GM23338 (cell line): ENCODE results near the gene TBRG4. TPM values are rescaled to one million over a fixed set of nuclear protein-coding genes. Genes with fewer than 3 reads are reported as not detected.

Experiments used
- ATAC-seq: fragments of 200-7000 bp; cut with Tn5 transposase; 3 replicates; pipeline ENCODE4 v1.9.1; 2020
- DNase-seq: peaks from one replicate; pipeline ENCODE4 v3.0.0-alpha.2; 2015; ENCODE audit warnings: low spot score
- H2AFZ ChIP-seq: fragments of 200-600 bp; sonication (generic); 2 replicates; pipeline ENCODE4 v1.8.0; 2016; ENCODE audit warnings: antibody characterized with exemption, mild to moderate bottlenecking, moderate library complexity
- H3F3A ChIP-seq: fragments of 200-600 bp; sonication (generic); replicated peaks from 2 replicates; pipeline ENCODE4 v1.8.0; 2017; ENCODE audit warnings: antibody characterized with exemption, mixed run types, low read depth
- H3K27ac ChIP-seq: fragments of 200-600 bp; sonication (generic); 2 replicates; pipeline ENCODE4 v1.6.1; 2016; ENCODE audit warnings: low read depth
- H3K27me3 ChIP-seq: fragments of 200-600 bp; sonication (generic); 2 replicates; pipeline ENCODE4 v1.8.0; 2016; ENCODE audit warnings: mild to moderate bottlenecking, mixed run types, moderate library complexity; ENCODE audit not compliant: insufficient read depth
- H3K36me3 ChIP-seq: fragments of 200-600 bp; sonication (generic); 2 replicates; pipeline ENCODE4 v1.8.0; 2016; ENCODE audit warnings: mild to moderate bottlenecking; ENCODE audit not compliant: insufficient read depth
- H3K4me1 ChIP-seq: fragments of 200-600 bp; sonication (generic); 2 replicates; pipeline ENCODE4 v1.8.0; 2016; ENCODE audit warnings: mild to moderate bottlenecking, moderate library complexity; ENCODE audit not compliant: insufficient read depth
- H3K4me2 ChIP-seq: fragments of 200-600 bp; sonication (generic); 2 replicates; pipeline ENCODE4 v1.7.1; 2017; ENCODE audit warnings: mixed run types
- H3K4me3 ChIP-seq: fragments of 200-600 bp; sonication (generic); 2 replicates; pipeline ENCODE4 v1.6.1; 2016; ENCODE audit warnings: mixed run types
- H3K79me2 ChIP-seq: fragments of 200-600 bp; sonication (generic); replicated peaks from 2 replicates; pipeline ENCODE4 v1.8.0; 2017; ENCODE audit warnings: mild to moderate bottlenecking; ENCODE audit not compliant: insufficient read depth
- H3K9me2 ChIP-seq: fragments of 200-600 bp; sonication (generic); 2 replicates; pipeline ENCODE4 v1.8.0; 2017; ENCODE audit not compliant: insufficient read depth
- H4K20me1 ChIP-seq: fragments of 200-600 bp; sonication (generic); replicated peaks from 2 replicates; pipeline ENCODE4 v1.8.0; 2017; ENCODE audit warnings: mild to moderate bottlenecking; ENCODE audit not compliant: insufficient read depth
- H3K27ac Mint-ChIP-seq: 2 replicates; pipeline ENCODE4 v1.8.0; 2020; ENCODE audit warnings: inconsistent platforms, mild to moderate bottlenecking, moderate library complexity, mixed read lengths
- H3K27me3 Mint-ChIP-seq: 3 replicates; pipeline ENCODE4 v1.8.0; 2022; ENCODE audit warnings: low read depth, mild to moderate bottlenecking, moderate library complexity, mixed read lengths, inconsistent platforms; ENCODE audit not compliant: insufficient read depth, poor library complexity
- H3K36me3 Mint-ChIP-seq: 3 replicates; pipeline ENCODE4 v1.8.0; 2021; ENCODE audit warnings: low read depth, mild to moderate bottlenecking, inconsistent platforms, moderate library complexity, mixed read lengths
- H3K4me1 Mint-ChIP-seq: 3 replicates; pipeline ENCODE4 v1.8.0; 2020; ENCODE audit warnings: mild to moderate bottlenecking, inconsistent platforms, mixed read lengths
- H3K4me3 Mint-ChIP-seq: 3 replicates; pipeline ENCODE4 v1.8.0; 2021; ENCODE audit warnings: moderate library complexity, mild to moderate bottlenecking, inconsistent platforms, mixed read lengths
- H3K9me3 Mint-ChIP-seq: 3 replicates; pipeline ENCODE4 v1.8.0; 2020; ENCODE audit warnings: moderate library complexity, mild to moderate bottlenecking, inconsistent platforms, mixed read lengths
- CREB1 ChIP-seq: fragments of 250-450 bp; sonication (Bioruptor Pico); IDR thresholded peaks from 2 replicates; pipeline ENCODE4 v1.5.0; 2020; ENCODE audit warnings: low read depth, mild to moderate bottlenecking, moderate library complexity
- EZH2 ChIP-seq: fragments of 200-600 bp; sonication (generic); IDR thresholded peaks from one replicate; pipeline ENCODE4 v1.8.0; 2017; ENCODE audit warnings: antibody characterized with exemption, mild to moderate bottlenecking, low read depth; ENCODE audit not compliant: unreplicated experiment
- EZH2phosphoT487 ChIP-seq: fragments of 200-600 bp; sonication (generic); IDR thresholded peaks from one replicate; pipeline ENCODE4 v1.8.1; 2018; ENCODE audit warnings: antibody characterized with exemption; ENCODE audit not compliant: unreplicated experiment
- JUNB ChIP-seq: IDR thresholded peaks from one replicate; pipeline ENCODE4 v1.6.1; 2016; ENCODE audit warnings: antibody characterized with exemption; ENCODE audit not compliant: unreplicated experiment
- NANOG ChIP-seq: IDR thresholded peaks from 2 replicates; pipeline ENCODE4 v1.6.1; 2016; ENCODE audit warnings: antibody characterized with exemption, borderline replicate concordance
- POLR2AphosphoS5 ChIP-seq: IDR thresholded peaks from 2 replicates; pipeline ENCODE4 v1.6.1; 2016; ENCODE audit warnings: antibody characterized with exemption, low read depth
- STAT1 ChIP-seq: IDR thresholded peaks from one replicate; pipeline ENCODE4 v1.6.1; 2016; ENCODE audit warnings: antibody characterized with exemption; ENCODE audit not compliant: unreplicated experiment
- ZNF114 ChIP-seq: fragments of 250-450 bp; sonication (Bioruptor Pico); IDR thresholded peaks from 2 replicates; pipeline ENCODE4 v1.5.0; 2020; ENCODE audit warnings: mild to moderate bottlenecking, moderate library complexity
- ZNF331 ChIP-seq: fragments of 250-450 bp; sonication (Bioruptor Pico); IDR thresholded peaks from 2 replicates; pipeline ENCODE4 v1.5.0; 2020; ENCODE audit warnings: low read depth, mild to moderate bottlenecking, moderate library complexity
- polyA plus RNA-seq: library from polyadenylated mRNA; unstranded; fragments of >200 nt; fragmentation: Nextera tagmentation; extraction: Ambion mirVana; gene quantifications from 2 replicates; pipeline ENCODE4 v1.2.1, GENCODE V29; 2016
- total RNA-seq: library from RNA; depleted of rRNA; stranded (reverse); fragments of >200 nt; shearing (Covaris generic); gene quantifications from 2 replicates; pipeline ENCODE4 v1.2.3, GENCODE V29; 2014
- TF ChIP-seq, protein P1 (sequence below): fragments of 250-450 bp; sonication (Bioruptor Pico); IDR thresholded peaks from 2 replicates; pipeline ENCODE4 v1.5.0; 2020; ENCODE audit warnings: mild to moderate bottlenecking, moderate library complexity
- TF ChIP-seq, protein P2 (sequence below), 2 experiments: fragments of 200-600 bp in 1 of 2; sonication (generic) in 1 of 2; conservative IDR thresholded peaks; 2 replicates each; pipeline versions ENCODE4 v1.5.1 to v1.6.1; 2016 to 2017; ENCODE audit warnings: antibody characterized with exemption in 2 of 2, low read depth in 2 of 2, mild to moderate bottlenecking in 2 of 2, moderate library complexity in 1 of 2
- TF ChIP-seq, protein P3 (sequence below): IDR thresholded peaks from one replicate; pipeline ENCODE4 v1.6.1; 2018; ENCODE audit warnings: antibody characterized with exemption; ENCODE audit not compliant: unreplicated experiment
- TF ChIP-seq, protein P4 (sequence below): IDR thresholded peaks from 2 replicates; pipeline ENCODE4 v1.6.1; 2016; ENCODE audit warnings: antibody characterized with exemption

Gene TBRG4
- total and polyA plus RNA-seq, 2 experiments from 2014 or later: 72.5 to 162 TPM

DNA sequence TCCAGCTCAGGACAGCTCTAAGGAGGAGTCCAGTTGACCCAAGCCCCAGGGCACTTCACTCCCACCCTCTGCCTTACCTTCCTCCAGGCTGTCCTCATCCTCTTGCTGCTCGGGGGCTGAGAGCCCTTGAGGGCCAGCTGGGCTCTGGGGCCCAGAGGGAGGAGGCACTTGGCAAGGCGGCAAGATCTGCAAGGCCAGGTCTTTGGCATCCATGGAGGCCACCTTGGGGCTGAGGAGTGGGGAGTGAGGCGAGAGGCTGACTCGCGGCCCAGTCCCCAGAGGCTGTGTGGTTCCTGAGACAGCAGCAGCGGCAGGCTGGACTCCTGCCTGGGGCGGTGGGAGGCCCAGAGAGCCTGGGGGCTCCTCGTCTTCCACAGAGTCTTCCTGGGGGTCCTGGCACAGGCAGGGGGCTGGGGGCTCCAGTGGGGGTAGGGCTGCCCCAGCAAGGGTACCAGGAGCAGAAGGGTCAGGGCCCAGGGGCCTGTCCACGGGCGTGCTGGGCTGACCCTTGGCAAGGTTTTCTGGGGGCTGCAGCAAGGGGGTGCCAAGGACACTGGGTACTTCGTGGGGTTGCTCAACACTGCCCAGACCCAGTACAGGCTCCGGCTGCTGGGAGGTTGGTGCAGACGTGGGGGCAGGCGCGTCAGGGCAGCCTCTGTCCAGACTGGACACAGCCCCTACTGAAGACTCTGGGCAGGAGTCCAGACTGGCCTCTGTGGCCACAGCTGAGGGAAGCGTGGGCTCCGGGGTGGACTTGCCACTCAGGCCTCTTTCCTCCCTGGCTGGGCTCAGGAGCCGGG lies 29.3 kb downstream of the TBRG4 start:
- Histone ChIP-seq H3K27ac (no peak overlapping the region), H3K4me3 (no peak overlapping the region), H3K79me2 (no peaks in the 10 kb centered on the region), H3K36me3 (no peaks in the 10 kb centered on the region), H3F3A (no peaks in the 10 kb centered on the region), H3K4me2 (no peak overlapping the region), H4K20me1 (no peaks in the 10 kb centered on the region), H3K4me1 (no peaks in the 10 kb centered on the region), H3K9me2 (no peaks in the 10 kb centered on the region), H2AFZ (no peak overlapping the region), H3K27me3 (no peaks in the 10 kb centered on the region)
- H3K36me3 Mint-ChIP-seq: peaks cover 10% of the 10 kb centered on the region; the same call in 2 of the 3 replicates
- DNase-seq (no peak), ATAC-seq (no peak)
- no peak overlapping the region for H3K27ac Mint-ChIP-seq
- no peak for TF ChIP-seq POLR2AphosphoS5
- TF ChIP-seq, protein P1, sequence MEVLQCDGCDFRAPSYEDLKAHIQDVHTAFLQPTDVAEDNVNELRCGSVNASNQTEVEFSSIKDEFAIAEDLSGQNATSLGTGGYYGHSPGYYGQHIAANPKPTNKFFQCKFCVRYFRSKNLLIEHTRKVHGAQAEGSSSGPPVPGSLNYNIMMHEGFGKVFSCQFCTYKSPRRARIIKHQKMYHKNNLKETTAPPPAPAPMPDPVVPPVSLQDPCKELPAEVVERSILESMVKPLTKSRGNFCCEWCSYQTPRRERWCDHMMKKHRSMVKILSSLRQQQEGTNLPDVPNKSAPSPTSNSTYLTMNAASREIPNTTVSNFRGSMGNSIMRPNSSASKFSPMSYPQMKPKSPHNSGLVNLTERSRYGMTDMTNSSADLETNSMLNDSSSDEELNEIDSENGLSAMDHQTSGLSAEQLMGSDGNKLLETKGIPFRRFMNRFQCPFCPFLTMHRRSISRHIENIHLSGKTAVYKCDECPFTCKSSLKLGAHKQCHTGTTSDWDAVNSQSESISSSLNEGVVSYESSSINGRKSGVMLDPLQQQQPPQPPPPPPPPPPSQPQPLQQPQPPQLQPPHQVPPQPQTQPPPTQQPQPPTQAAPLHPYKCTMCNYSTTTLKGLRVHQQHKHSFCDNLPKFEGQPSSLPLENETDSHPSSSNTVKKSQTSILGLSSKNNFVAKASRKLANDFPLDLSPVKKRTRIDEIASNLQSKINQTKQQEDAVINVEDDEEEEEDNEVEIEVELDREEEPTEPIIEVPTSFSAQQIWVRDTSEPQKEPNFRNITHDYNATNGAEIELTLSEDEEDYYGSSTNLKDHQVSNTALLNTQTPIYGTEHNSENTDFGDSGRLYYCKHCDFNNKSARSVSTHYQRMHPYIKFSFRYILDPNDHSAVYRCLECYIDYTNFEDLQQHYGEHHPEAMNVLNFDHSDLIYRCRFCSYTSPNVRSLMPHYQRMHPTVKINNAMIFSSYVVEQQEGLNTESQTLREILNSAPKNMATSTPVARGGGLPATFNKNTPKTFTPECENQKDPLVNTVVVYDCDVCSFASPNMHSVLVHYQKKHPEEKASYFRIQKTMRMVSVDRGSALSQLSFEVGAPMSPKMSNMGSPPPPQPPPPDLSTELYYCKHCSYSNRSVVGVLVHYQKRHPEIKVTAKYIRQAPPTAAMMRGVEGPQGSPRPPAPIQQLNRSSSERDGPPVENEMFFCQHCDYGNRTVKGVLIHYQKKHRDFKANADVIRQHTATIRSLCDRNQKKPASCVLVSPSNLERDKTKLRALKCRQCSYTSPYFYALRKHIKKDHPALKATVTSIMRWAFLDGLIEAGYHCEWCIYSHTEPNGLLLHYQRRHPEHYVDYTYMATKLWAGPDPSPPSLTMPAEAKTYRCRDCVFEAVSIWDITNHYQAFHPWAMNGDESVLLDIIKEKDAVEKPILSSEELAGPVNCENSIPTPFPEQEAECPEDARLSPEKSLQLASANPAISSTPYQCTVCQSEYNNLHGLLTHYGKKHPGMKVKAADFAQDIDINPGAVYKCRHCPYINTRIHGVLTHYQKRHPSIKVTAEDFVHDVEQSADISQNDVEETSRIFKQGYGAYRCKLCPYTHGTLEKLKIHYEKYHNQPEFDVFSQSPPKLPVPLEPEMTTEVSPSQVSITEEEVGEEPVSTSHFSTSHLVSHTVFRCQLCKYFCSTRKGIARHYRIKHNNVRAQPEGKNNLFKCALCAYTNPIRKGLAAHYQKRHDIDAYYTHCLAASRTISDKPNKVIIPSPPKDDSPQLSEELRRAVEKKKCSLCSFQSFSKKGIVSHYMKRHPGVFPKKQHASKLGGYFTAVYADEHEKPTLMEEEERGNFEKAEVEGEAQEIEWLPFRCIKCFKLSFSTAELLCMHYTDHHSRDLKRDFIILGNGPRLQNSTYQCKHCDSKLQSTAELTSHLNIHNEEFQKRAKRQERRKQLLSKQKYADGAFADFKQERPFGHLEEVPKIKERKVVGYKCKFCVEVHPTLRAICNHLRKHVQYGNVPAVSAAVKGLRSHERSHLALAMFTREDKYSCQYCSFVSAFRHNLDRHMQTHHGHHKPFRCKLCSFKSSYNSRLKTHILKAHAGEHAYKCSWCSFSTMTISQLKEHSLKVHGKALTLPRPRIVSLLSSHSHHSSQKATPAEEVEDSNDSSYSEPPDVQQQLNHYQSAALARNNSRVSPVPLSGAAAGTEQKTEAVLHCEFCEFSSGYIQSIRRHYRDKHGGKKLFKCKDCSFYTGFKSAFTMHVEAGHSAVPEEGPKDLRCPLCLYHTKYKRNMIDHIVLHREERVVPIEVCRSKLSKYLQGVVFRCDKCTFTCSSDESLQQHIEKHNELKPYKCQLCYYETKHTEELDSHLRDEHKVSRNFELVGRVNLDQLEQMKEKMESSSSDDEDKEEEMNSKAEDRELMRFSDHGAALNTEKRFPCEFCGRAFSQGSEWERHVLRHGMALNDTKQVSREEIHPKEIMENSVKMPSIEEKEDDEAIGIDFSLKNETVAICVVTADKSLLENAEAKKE: no peak
- TF ChIP-seq ZNF331 (CRISPR knock-in tag): no peak
- TF ChIP-seq STAT1: no peak
- TF ChIP-seq JUNB: no peak
- no peak for TF ChIP-seq EZH2
- TF ChIP-seq ZNF114: no peak
- no peak for TF ChIP-seq NANOG
- TF ChIP-seq EZH2phosphoT487: no peak
- TF ChIP-seq CREB1 (CRISPR knock-in tag): no peak
- TF ChIP-seq, protein P2, sequence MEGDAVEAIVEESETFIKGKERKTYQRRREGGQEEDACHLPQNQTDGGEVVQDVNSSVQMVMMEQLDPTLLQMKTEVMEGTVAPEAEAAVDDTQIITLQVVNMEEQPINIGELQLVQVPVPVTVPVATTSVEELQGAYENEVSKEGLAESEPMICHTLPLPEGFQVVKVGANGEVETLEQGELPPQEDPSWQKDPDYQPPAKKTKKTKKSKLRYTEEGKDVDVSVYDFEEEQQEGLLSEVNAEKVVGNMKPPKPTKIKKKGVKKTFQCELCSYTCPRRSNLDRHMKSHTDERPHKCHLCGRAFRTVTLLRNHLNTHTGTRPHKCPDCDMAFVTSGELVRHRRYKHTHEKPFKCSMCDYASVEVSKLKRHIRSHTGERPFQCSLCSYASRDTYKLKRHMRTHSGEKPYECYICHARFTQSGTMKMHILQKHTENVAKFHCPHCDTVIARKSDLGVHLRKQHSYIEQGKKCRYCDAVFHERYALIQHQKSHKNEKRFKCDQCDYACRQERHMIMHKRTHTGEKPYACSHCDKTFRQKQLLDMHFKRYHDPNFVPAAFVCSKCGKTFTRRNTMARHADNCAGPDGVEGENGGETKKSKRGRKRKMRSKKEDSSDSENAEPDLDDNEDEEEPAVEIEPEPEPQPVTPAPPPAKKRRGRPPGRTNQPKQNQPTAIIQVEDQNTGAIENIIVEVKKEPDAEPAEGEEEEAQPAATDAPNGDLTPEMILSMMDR (conservative IDR thresholded peaks at IDR 0.05; ENCODE audit: low read depth in 2 of 2): no peak
- TF ChIP-seq, protein P3, sequence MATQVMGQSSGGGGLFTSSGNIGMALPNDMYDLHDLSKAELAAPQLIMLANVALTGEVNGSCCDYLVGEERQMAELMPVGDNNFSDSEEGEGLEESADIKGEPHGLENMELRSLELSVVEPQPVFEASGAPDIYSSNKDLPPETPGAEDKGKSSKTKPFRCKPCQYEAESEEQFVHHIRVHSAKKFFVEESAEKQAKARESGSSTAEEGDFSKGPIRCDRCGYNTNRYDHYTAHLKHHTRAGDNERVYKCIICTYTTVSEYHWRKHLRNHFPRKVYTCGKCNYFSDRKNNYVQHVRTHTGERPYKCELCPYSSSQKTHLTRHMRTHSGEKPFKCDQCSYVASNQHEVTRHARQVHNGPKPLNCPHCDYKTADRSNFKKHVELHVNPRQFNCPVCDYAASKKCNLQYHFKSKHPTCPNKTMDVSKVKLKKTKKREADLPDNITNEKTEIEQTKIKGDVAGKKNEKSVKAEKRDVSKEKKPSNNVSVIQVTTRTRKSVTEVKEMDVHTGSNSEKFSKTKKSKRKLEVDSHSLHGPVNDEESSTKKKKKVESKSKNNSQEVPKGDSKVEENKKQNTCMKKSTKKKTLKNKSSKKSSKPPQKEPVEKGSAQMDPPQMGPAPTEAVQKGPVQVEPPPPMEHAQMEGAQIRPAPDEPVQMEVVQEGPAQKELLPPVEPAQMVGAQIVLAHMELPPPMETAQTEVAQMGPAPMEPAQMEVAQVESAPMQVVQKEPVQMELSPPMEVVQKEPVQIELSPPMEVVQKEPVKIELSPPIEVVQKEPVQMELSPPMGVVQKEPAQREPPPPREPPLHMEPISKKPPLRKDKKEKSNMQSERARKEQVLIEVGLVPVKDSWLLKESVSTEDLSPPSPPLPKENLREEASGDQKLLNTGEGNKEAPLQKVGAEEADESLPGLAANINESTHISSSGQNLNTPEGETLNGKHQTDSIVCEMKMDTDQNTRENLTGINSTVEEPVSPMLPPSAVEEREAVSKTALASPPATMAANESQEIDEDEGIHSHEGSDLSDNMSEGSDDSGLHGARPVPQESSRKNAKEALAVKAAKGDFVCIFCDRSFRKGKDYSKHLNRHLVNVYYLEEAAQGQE: no peak
- TF ChIP-seq, protein P4, sequence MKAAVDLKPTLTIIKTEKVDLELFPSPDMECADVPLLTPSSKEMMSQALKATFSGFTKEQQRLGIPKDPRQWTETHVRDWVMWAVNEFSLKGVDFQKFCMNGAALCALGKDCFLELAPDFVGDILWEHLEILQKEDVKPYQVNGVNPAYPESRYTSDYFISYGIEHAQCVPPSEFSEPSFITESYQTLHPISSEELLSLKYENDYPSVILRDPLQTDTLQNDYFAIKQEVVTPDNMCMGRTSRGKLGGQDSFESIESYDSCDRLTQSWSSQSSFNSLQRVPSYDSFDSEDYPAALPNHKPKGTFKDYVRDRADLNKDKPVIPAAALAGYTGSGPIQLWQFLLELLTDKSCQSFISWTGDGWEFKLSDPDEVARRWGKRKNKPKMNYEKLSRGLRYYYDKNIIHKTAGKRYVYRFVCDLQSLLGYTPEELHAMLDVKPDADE: no peak
- no peaks in the 10 kb centered on the region for H3K4me1 Mint-ChIP-seq
- no peak overlapping the region for H3K4me3 Mint-ChIP-seq
- H3K9me3 Mint-ChIP-seq: peaks cover 4% of the 10 kb centered on the region; the same call in 2 of the 3 replicates
- H3K27me3 Mint-ChIP-seq: peaks cover 20% of the 10 kb centered on the region
